GM18951 (cell line): Measurements from ENCODE around the gene CBFB.

ENCODE experiments used
- POLR2A ChIP-seq: IDR thresholded peaks from 4 replicates; pipeline ENCODE4 v1.6.1; 2011; ENCODE audit warnings: mild to moderate bottlenecking; ENCODE audit not compliant: insufficient read length, insufficient read depth; ENCODE audit errors: extremely low read depth
- in situ Hi-C: fragments of 300-500 bp; cut with MboI; formaldehyde crosslinking; loops from one replicate; pipeline ENCODE4 v1.12.0; 2022; ENCODE audit warnings: low sequenced_read_pairs, mixed read lengths, inconsistent platforms; ENCODE audit not compliant: unreplicated experiment

CBFB gene

GRCh38 chr16:67043420-67043819 is 14.5 kb downstream of the CBFB start:
- in situ Hi-C loops, result no loop called here

GRCh38 chr16:67050796-67051195 is 21.8 kb downstream of the CBFB start:
- in situ Hi-C loops, result no loop called here
- no peak for TF ChIP-seq POLR2A

More at GRCh38 chr16:67043420-67043819, 14.5 kb downstream of the CBFB start:
- no peak for TF ChIP-seq POLR2A

GRCh38 chr16:67052399-67052798 is 23.4 kb downstream of the CBFB start:
- no peak for TF ChIP-seq POLR2A

GRCh38 chr16:67053767-67054334 is 24.9 kb downstream of the CBFB start:
- in situ Hi-C loops, result no loop called here
- TF ChIP-seq POLR2A, result no peak

More at GRCh38 chr16:67052399-67052798, 23.4 kb downstream of the CBFB start:
- in situ Hi-C loops, result no loop called here

GRCh38 chr16:67054901-67055300 is 26.0 kb downstream of the CBFB start:
- no peak for TF ChIP-seq POLR2A
- in situ Hi-C loops, result no loop called here

- in situ Hi-C loops, result no loop called here
- no peak for TF ChIP-seq POLR2A
These were observed 27.0 kb downstream of the CBFB start for GRCh38 chr16:67055712-67056487.

GRCh38 chr16:67063008-67063407 is 34.1 kb downstream of the CBFB start:
- in situ Hi-C loops, result no loop called here
- TF ChIP-seq POLR2A, result no peak

- in situ Hi-C loops, result no loop called here
- TF ChIP-seq POLR2A, result no peak
These were observed 39.3 kb downstream of the CBFB start for GRCh38 chr16:67068212-67068753.

- in situ Hi-C loops, result no loop called here
- TF ChIP-seq POLR2A, result no peak
These were observed 42.6 kb downstream of the CBFB start for GRCh38 chr16:67071476-67072048.

- in situ Hi-C loops, result no loop called here
- TF ChIP-seq POLR2A, result no peak
These were observed 46.4 kb downstream of the CBFB start for GRCh38 chr16:67075331-67075730.

- in situ Hi-C loops, result no loop called here
- TF ChIP-seq POLR2A, result no peak
These were observed 48.9 kb downstream of the CBFB start for GRCh38 chr16:67077871-67078270.

GRCh38 chr16:67082100-67082499 is 53.2 kb downstream of the CBFB start:
- TF ChIP-seq POLR2A, result no peak
- in situ Hi-C loops, result no loop called here

GRCh38 chr16:67082891-67083290 is 53.9 kb downstream of the CBFB start:
- in situ Hi-C loops, result no loop called here
- TF ChIP-seq POLR2A, result no peak
